A673 (cell line): Measurements from ENCODE around the gene TNFRSF25.

Experiments
- CTCF ChIP-seq: fragments of 300-800, 200-600 bp; sonication (generic); conservative IDR thresholded peaks from 2 replicates; pipeline ENCODE4 v1.5.1; 2017; ENCODE audit warnings: low read depth, mild to moderate bottlenecking, antibody characterized with exemption, low read length, moderate library complexity, mixed read lengths
- EZH2 ChIP-seq: fragments of 200-600 bp; sonication (generic); IDR thresholded peaks from 2 replicates; pipeline ENCODE4 v1.6.1; 2017; ENCODE audit warnings: borderline replicate concordance, low read depth, mild to moderate bottlenecking, mixed read lengths, antibody characterized with exemption, low read length; ENCODE audit not compliant: poor library complexity, severe bottlenecking

GRCh38 chr1:6459850-6460265 is 6.1 kb downstream of the TNFRSF25 start:
- TF ChIP-seq CTCF (no peak), EZH2 (no peak)
